22Rv1 (cell line): Measurements from ENCODE around the gene UGT1A4.
A peak's percentile ranks its signal among the peaks of the same experiment; 100 is the strongest.

ENCODE experiments used
- H3K27ac ChIP-seq: fragments of 450-650 bp; 2 replicates; pipeline ENCODE4 v1.5.1; 2017
- CTCF ChIP-seq: fragments of 450-650 bp; IDR thresholded peaks from 2 replicates; pipeline ENCODE4 v1.5.1; 2017; ENCODE audit warnings: mild to moderate bottlenecking
- ZFX ChIP-seq: fragments of 450-650 bp; IDR thresholded peaks from 2 replicates; pipeline ENCODE4 v1.6.1; 2017; ENCODE audit warnings: antibody characterized with exemption, borderline replicate concordance

Gene UGT1A4

GRCh38 chr2:233689501-233689900 is 29.0 kb upstream of the UGT1A4 start:
- H3K27ac ChIP-seq = no peak overlapping the region
- TF ChIP-seq ZFX (no peak), CTCF (no peak)

- TF ChIP-seq CTCF (no peak), ZFX (no peak)
- no peak overlapping the region for H3K27ac ChIP-seq
Observed at GRCh38 chr2:233690444-233690843, 28.1 kb upstream of the UGT1A4 start.

GRCh38 chr2:233691443-233692433 is 26.8 kb upstream of the UGT1A4 start:
- TF ChIP-seq ZFX = no peak
- no peak for TF ChIP-seq CTCF
- H3K27ac ChIP-seq = no peak overlapping the region

- H3K27ac ChIP-seq = no peak within 1 kb of the TSS
- TF ChIP-seq CTCF = no peak
- no peak for TF ChIP-seq ZFX
Observed at GRCh38 chr2:233692648-233693047, 25.9 kb upstream of the UGT1A4 start, which contains the start of gene UGT1A6. UGT1A6 (plus strand) TSS chr2:233692890; CDS start chr2:233693005, 115 bp downstream.

- H3K27ac ChIP-seq = no peak overlapping the region
- no peak for TF ChIP-seq CTCF
- no peak for TF ChIP-seq ZFX
Observed at GRCh38 chr2:233693963-233694362, 24.6 kb upstream of the UGT1A4 start.

- TF ChIP-seq ZFX (no peak), CTCF (no peak)
- no peak overlapping the region for H3K27ac ChIP-seq
Observed at GRCh38 chr2:233698740-233699139, 19.8 kb upstream of the UGT1A4 start.

- H3K27ac ChIP-seq = peak overlapping the region; percentile 21; the same call in 1 of the 2 replicates
- no peak for TF ChIP-seq CTCF
- TF ChIP-seq ZFX = no peak
Observed at GRCh38 chr2:233699424-233700027, 19.0 kb upstream of the UGT1A4 start.
